Stimulated activated naive CD4-positive, alpha-beta T cell treated with Interleukin-2 at 50 U/mL for 16 hours (primary cell): ENCODE measurements around the gene ANKRD24.
A peak's percentile ranks its signal among the peaks of the same experiment; 100 is the strongest.
"Not testable (repeated sequence)": the region's sequence is repeated elsewhere in the genome, so short reads cannot be mapped to it uniquely, and the experiment has no call there.

Experiments used
- DNase-seq: peaks from one replicate; lab custom pipeline; 2025; lab: John Stamatoyannopoulos, UW

Gene ANKRD24

DNA sequence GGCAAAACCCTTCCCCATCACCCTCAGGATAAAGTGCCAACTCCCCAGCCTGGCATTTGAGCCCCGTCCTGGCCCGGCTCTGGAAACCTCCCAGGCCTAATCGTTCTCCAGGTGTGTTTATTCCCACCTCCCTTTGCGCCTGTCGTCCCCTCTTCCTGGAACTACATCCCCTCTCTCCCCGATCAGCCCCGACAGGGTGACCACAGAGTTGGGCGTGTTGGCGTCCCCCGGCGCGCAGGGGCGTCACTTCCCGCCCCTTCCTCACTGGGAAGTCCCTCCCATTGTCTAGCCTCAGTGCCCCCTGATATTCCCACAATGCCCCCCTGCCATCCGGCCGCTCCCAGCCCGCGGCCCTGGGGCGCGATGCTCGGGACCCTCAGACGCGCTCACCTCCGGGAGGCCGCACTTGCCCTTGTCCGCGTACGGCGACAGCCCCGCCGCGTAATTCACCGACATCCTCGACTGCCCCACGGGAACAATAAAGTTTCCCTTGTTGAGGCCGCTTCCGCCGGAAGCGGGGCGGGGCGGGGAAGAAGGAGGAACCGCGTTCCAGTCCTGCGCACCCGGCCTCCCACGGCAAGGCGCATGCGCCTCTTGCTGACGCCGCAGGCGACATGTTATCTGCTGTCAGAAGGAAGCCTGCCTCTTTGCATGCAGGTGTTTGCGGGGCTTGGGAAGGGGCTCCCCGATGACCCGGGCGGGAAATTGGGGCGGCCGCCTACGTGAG lies at the start of gene ANKRD24, which contains the start of gene SIRT6:
Gene ANKRD24 (plus strand): TSS at position 606 of the 727 bp plus-strand sequence. CDS start 3,737 bp downstream, outside the sequence.
Gene SIRT6 (minus strand): TSS at position 480 of the 727 bp plus-strand sequence. CDS start 24 bp downstream, at position 456.
- DNase-seq, result peak; percentile 93

DNA sequence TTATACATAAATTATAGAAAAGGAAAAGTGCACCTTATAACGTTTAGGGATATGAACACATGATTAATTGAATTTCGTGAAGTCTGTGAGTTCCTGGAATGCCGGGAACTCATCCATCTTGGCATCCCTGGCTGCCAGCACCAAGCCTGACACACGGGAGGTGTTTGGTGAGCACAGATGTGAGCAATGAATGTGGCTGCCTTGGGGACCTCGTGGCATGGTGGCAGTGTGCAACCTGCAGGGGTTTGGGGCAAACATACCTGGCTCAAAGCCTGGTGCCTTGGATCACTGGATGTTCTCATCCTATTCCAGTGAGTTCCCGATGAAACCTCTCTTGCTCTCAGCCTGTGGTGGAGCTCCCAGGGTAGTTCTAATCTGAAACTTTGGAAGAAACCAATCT lies 48.1 kb upstream of the ANKRD24 start:
- DNase-seq, result no peak

DNA sequence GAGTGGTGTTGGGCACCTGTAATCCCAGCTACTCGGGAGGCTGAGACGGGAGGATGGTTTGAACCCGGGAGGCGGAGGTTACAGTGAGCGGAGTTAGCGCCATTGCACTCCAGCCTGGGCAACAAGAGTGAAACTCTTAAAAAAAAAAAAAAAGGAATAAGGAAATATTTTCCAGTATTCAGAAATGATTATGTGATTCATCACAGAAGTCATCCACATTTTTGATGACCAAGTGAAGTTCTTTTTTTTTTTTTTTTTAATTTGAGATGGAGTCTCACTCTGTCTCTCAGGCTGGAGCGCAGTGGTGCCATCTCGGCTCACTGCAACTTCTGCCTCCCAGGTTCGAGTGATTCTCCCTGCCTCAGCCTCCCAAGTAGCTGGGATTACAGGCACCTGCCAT lies 47.1 kb upstream of the ANKRD24 start:
- DNase-seq, result not testable (repeated sequence)

DNA sequence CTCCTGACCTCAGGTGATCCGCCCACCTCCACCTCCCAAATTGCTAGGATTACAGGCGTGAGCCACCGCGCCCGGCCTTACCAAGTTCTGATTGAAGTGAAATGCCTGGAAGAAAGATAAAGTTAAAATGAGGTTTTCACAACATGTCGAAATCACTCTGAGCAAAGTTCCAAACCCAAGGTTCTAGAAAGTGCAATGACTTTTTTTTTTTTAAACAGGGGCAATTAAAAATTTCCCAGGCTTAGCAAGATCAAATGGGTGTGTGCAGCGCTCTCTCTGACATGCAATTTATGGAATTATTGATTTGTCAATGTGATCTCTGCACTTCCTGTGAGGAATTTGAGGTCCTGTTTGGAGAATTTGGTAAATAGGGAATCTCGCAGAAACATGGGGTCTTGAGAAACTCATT lies 45.8 kb upstream of the ANKRD24 start:
- no peak for DNase-seq

DNA sequence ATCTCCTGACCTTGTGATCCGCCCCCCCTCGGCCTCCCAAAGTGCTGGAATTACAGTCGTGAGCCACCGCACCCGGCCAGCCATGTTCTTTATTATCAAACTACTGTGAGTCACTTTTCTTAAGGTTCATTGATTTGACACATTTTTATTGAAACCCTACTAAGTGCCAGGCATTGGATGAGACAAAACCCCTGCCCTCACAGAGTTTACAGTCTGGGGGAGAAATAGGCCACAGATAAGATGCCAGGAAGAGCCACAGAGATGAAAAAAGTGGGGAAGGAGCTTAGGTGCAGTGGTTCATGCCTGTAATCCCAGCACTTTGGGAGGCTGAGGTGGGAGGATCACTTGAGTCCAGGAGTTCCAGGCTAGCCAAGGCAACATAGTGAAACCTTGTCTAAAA lies 44.0 kb upstream of the ANKRD24 start:
- no peak for DNase-seq

DNA sequence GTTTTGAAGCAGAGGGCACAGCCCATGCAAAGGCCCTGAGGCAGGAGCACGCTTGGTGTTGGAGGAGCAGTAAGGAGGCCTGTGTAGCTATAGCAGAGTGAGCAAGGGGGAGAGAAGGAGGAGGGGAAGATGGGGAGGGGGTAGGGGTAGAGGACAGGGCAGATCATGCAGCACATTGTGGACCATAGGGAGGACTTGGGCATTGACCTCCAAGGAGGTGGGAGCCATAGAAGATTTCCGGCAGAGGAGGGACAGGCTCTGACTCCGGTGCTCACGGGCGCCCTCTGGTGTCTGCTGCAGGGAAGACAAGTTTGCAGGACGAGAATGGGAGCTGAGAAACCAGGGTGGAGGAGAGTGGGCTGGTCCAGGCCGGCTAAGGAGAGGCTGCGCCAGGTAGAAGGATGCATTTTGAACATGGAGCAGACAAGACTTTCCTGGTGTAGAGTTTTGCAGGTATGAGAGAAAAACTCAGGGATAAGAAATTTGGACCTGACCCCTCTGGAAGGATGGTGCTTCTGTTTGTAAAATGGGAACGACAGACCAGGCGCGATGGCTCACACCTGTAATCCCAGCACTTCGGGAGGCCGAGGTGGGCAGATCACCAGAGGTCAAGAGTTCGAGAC lies 42.8 kb upstream of the ANKRD24 start:
- peak; percentile 84 for DNase-seq

DNA sequence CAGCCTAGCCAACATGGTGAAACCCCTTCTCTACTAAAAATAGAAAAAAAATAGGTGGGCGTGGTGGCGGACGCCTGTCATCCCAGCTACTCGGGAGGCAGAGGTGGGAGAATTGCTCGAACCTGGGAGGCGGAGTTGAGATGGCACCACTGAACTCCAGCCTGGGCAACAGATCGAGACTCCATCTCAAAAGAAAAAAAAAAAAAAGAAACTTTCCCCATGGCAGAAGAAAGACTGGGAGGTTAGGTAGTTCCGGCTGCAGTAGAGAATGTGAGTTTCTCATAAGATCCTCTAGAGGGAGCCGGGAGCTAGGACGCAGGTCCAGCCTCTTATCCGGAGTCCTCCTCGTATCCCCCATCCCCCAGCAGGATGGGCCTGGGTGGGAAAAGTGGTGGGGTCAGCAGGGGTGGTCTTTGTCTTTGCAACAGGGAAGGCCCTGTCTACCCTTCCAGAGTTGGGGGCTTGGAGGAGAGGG lies 42.2 kb upstream of the ANKRD24 start:
- DNase-seq, result no peak

DNA sequence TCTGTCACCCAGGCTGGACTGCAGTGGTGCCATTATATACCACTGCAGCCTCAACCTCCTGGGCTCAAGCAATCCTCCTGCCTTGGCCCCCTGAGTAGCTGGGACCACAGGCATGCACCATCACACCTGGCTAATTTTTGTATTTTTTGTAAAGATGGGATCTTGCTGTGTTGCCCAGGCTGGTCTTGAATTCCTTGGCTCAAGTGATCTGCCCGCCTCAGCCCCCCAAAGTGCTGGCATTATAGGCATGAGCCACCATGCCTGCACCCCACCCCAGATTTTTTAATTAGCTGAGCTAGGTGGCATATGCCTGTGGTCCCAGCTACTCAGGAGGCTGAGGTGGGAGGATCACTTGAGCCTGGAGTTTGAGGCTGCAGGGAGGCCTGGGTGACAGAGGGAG lies 39.6 kb upstream of the ANKRD24 start:
- DNase-seq, result not testable (repeated sequence)

DNA sequence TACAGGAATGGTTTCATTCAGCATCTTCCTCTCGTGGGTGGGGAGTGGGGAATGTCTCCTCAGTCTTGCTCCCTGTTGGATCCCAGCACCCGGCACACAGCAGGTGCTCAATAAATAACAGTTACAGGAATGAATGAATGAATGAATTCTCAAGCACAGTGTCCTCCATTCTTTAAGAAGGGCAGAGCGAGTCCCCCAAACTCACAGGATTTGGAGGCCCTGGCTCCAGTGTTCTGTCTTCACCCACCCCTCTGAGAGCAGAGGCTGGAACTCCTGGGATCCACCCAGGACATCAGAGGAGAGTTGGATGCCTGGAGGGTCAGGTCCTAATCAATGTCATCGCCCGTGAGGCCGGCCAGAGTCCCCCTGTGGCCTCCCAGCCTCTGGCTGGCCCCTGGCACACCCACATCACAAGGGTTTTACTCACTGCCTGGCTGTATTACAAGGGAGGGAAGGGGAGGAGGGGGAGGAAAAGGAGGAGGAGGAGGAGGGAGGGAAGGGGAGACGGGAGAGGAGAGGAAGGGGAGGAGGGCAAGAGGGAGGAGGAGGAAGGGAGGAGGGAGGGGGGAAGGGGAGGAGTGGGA lies 37.7 kb upstream of the ANKRD24 start:
- DNase-seq, result no peak

DNA sequence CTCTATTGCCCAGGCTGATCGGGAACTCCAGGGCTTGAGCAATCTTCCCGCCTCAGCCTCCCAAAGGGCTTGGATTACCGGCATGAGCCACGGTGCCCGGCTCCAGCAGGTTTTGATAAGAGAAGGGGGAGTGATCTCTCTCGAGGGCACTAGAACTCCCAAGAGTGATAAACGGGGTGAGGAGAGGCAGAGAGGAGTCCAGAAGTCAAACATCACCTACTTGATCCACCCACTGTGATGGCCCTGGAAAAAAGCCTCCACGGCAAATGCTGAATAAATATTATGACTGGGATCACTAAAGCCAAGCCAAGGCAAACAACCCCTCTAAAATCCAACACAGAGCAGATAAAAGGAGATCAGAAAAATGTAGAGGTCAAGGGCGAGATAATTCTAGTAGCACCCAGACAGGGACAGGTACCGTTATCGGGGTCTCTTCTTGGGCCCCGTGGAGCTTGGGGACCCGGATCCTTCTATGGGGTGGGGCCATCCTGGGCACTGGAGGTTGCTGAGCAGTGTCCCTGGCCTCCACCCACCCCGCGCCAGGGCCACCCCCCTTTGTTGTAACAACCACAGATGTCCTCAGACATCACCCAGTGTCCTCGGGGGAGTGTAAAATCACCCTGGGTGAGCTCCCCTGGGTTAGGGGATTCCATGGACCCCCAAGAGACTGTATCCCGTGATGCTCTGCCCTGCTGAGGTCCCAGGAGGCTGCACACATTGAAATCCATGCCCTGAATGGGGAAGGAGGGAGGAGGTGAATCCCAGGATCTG lies 32.8 kb upstream of the ANKRD24 start:
- no peak for DNase-seq

DNA sequence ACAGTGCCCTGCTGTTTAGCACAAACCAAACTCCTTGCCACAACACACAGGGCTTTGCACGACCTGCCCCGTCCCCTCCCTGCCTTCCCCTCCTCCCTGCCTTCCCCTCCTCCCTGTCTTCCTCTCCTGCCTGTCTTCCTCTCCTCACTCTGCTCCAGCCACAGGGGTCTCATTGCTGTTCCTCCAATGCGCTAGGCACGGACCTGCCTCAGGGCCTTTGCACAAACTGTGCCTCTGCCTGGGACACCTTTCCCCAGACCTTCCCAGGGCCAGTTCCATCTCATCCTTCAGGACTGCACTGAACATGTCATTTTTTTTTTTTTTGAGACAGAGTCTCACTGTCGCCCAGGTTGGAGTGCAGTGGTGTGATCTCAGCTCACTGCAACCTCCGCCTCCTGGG lies 30.9 kb upstream of the ANKRD24 start:
- DNase-seq, result no peak

DNA sequence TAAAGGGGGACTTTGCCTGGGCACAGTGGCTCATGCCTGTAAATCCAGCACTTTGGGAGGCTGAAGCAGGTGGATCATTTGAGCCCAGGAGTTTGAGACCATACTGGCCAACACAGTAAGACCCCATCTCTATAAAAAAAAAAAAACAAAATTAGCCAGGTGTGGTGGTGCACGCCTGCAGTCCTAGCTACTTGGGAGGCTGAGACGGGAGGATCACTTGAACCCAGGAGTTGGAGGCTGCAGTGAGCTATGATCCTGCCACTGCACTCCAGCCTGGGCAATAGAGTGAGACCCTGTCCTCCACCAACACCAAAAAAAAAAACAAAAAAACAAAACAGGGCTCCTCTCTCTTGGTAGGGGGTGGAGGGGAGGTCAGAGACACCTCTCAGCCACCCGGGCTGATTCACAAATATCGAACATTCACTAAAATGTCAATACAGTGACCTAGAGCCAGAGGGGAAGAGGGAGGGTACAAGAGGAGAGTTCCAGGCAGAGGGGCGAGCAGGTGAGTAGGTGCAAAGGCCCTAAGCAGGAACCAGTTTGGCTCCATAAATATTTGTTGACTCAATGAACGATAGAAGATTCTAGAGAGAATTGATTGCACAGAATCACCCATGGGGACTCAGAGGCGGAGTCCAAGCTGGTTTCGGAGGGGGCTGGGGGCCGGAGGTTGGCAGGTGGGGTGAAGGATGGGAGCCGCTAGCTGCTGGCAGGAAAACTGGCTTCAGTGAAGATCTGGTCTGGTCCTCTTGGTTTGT lies 30.1 kb upstream of the ANKRD24 start:
- DNase-seq, result no peak

DNA sequence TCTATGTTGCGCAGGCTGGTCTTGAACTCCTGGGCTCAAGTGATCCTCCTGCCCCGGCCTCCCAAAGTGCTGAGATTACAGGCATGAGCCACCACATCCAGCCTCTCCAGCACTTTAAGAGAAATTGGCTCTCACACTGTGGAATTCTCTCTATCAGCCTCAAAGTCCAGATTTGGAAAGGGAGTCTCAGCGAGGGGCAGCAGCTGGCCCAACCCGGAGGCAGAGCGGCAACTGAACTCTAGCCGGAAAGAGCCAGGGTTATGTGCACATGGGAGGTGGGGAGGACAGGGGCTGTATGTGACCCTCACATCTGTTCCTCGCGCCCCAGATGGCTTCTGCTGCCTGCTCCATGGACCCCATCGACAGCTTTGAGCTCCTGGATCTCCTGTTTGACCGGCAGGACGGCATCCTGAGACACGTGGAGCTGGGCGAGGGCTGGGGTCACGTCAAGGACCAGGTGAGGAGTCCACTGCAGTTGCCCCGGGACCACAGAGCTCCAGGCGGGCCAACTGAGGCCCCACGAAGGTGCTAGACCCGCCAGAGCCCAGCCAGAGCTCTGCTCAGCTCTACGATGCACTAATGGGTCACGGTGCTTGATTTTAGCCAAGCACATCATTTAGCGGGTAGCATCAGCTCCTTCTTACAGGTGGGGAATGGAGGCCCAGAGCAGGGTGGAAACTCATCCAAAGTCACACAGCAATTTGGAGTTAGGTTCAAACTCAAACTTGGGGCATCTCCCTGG lies 27.7 kb upstream of the ANKRD24 start:
- DNase-seq, result no peak

DNA sequence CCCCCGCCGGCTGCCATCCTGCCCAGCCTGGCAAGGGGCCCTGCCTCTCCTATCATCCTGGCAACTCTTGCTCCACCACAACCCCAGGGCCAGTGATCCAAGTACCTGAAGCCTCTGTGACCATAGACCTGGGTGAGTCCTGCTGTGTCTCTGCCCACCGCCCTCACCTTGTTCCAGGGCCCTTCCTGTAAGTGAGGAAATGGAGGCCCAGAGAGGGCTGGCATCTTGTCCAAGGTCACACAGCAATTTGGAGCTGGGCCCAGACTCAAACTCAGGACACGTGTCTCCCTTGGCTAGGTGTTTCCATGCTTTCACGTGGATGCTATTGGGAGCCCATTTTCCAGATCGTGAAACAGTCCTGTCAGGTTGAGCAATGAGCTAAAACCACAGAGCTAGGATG lies 25.3 kb upstream of the ANKRD24 start:
- DNase-seq, result no peak

DNA sequence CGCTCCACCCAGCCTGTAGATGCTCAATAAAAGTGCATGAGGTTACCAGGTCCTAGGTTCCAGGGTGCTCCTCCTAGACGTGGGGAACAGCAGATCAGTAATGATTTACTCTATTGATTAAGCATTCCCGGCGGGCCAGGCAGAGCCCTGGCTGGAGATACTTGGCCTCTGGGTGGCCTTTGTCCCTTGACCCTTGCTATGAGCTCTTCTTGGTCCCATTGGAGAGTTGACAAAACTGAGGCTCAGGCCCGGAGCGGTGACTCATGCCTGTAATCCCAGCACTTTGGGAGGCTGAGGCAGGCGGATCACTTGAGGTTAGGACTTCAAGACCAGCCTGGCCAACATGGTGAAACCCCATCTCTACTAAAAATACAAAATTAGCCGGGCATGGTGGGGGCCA lies 24.5 kb upstream of the ANKRD24 start:
- DNase-seq, result not testable (repeated sequence)

DNA sequence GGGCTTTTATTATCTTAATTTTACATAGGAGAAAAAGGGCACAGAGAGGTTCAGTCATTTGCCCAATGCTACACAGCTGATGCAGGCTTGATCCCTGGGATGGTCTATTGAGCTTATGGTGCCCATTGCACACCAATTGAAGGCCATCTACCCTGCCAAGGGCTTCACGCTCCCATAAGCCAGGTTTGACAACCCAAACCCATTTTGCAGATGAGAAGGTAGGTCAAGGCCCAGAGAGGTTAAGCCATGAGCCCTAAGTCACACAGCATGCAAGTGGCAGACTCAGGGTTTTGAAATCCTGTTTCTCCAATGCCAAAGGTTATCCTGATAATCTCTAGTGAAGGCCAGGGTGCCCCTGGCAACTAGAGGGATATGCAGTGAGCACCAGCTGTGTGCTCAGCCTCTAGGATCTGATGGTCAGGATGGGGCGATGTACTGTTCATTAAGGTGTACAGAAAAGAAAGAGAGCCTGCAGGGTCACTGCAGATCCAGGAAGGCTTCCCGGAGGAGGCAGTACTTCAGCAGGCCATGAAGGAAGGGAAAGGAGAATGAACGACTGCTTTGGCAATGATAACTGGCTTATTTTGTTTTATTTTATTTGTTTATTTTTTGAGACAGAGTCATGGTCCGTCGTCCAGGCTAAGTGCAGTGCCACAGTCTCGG lies 20.9 kb upstream of the ANKRD24 start:
- no peak for DNase-seq

DNA sequence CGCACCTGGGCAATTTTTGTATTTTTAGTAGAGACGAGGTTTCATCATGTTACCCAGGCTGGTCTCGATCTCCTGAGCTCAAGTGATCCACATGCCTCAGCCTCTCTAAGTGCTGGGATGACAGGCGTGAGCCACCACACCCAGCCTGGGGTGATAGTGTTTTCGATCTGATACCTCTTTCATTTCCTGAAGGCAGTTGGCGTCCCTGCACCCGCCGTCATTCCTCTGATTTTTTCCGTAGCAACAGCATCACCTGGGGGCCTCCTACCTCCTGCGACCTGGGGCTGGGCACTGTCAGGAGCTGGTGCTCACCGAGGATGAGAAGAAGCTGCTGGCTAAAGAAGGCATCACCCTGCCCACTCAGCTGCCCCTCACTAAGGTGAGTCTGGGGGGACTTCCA lies 18.2 kb upstream of the ANKRD24 start:
- DNase-seq, result no peak

DNA sequence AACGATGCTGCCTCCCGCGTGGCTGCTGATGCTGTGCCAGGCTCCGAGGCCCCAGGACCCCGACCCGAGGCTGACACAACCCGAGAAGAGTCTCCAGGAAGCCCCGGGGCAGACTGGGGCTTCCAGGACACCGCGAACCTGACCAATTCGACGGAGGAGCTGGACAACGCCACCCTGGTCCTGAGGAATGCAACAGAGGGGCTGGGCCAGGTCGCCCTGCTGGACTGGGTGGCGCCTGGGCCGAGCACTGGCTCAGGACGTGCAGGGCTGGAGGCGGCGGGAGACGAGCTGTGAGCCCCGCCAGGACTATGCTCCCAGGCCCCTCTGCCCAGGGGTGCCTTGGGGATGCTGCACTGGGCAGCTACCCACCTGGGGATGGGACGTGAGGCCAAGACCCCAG lies 10.8 kb upstream of the ANKRD24 start:
- no peak for DNase-seq

DNA sequence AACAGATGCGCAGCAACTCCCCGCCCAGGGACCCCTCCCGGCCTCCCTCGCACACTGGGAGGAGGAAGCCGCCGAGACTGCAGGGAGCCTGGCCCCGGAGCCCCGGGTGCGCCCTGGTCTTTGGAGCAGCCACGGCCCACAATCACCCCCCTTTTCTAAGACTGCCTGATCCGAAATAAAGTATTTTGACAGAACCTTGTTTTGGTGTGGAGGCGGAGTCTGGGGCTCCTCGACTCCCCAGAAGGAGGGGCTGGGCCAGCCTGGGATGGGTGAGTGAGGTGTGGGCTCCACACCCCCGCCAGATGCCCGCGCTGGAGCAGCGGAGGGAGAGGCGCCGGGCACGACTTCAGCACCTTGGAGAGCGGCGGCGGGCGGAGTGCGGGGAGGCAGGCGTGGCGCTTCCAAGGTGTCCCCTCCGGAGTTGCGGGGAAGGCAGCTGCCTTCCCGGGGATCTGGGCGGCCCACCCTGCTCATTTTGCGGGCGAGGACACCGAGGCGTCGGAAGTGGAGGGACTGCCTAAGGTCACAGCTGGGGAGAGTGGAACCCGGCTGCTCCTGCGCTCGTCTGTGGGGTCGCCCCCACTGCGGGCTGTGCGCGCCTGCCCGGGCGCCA lies 9.5 kb upstream of the ANKRD24 start:
- peak; percentile 54 for DNase-seq
